Umbilical cord (tissue), 2 donors: Measurements from ENCODE around the gene APBB2. TPM values are rescaled to one million over a fixed set of nuclear protein-coding genes. Genes with fewer than 3 reads are reported as not detected.
"Not testable (repeated sequence)": the region's sequence is repeated elsewhere in the genome, so short reads cannot be mapped to it uniquely, and the experiment has no call there.

Experiments
- DNase-seq: peaks from one replicate; pipeline ENCODE4 v3.0.0-alpha.2; 2015; ENCODE audit warnings: low spot score
- total RNA-seq: library from RNA; depleted of rRNA; stranded (reverse); fragments of >200 nt; gene quantifications from one replicate; pipeline ENCODE4 v1.2.3, GENCODE V29; 2014; ENCODE audit warnings: low replicate concordance; ENCODE audit not compliant: insufficient read depth

Gene APBB2
- total RNA-seq, 1 donor from 2014 or later = 60.2 TPM

DNA sequence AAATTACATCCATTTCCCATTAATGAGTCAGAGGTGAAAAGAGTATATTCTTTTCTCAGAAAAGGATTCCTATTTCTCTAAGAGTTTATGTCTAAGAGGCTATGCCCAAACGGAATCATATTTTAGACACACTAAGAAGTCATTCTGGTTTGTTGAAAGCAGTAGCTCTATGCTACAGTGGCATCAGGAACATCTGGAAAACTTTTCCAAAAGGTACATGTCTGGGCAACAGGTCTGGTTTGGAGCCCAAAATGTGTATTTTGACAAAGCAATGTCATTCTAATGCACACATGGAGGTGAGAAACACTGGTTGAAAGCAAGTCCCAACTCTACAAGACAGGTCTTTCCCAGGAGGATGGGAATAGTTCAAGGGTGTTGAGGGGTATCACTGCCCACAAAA lies 56.1 kb downstream of the APBB2 start:
- DNase-seq = no peak

DNA sequence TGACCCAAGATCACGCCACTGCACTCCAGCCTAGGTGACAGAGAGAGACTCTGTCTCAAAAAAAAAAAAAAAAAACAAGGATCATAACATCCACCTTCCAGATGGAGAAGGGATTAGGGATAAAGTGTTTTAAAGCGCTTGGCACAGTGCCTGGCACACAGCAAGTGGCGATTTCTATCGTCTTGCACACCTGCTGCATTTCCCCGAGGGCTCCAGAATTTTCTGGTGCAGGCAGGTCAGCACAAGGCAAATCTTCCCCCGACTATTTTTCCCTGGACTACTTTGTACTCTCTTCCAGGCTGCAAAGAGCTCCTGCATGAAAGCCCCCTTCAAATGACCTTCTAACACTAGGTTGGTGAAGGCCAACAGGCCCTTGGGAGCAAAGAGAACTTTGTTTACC lies 57.3 kb downstream of the APBB2 start:
- no peak for DNase-seq

DNA sequence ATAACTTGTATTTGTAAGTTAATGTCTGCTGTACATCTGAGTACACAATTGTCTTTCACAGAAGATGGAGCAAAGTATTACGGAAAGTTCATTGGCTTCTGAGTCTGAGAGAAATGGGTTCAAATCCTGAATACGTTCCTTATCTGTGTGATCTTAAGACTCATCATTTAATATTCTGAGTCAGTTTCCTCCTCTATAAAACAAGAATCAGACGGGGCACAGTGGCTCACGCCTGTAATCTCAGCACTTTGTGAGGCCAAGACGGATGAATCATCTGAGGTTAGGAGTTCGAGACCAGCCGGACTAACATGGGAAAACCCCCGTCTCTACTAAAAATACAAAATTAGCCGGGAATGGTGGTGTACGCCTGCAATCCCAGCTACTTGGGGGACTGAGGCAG lies 57.8 kb downstream of the APBB2 start:
- DNase-seq = no peak

DNA sequence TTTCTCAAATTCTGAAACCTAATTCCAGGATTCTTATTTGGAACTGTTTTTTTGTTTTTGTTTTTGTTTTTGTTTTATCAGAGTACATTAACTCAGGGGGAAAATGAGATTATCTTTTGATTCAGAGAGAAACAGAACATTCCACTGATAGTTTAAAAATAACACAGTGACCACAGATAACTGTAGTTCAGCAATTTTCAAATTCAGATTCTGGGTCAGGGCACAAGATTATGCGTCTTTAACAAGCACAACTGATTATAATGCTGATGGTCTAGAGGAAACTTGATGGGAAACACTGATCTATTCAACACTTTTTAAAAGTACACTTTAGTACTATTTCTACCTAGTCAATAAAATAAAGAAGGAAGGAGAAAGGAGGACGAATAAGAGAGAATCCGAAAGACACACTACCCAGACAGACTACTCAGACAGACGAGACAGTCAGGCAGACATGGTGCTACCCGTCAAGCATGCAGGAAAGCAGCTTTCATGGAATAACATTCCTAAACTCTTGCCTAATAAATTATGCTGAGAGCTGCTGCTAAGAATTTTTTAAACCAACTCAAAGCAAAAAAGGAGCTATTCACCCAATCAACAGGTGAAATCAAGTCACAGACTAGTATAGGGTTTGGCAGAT lies 59.0 kb downstream of the APBB2 start:
- DNase-seq = peak; percentile 82

DNA sequence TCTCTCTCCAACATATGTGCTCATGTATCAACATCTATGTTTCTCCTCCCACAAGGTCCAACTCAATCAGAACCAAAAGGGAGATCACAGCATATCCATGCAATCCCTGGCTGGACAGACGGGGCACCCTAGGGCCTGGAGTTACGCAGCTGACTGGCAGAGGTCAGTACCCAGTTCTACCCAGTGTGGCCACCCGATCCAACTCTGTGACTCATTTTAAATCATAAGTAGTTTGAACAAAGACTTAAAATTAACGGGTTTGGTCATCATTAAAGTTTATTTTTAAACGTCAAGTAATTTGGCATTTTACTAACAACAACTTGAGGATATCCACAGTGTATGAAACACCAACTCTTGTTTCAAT lies 59.5 kb downstream of the APBB2 start:
- no peak for DNase-seq

DNA sequence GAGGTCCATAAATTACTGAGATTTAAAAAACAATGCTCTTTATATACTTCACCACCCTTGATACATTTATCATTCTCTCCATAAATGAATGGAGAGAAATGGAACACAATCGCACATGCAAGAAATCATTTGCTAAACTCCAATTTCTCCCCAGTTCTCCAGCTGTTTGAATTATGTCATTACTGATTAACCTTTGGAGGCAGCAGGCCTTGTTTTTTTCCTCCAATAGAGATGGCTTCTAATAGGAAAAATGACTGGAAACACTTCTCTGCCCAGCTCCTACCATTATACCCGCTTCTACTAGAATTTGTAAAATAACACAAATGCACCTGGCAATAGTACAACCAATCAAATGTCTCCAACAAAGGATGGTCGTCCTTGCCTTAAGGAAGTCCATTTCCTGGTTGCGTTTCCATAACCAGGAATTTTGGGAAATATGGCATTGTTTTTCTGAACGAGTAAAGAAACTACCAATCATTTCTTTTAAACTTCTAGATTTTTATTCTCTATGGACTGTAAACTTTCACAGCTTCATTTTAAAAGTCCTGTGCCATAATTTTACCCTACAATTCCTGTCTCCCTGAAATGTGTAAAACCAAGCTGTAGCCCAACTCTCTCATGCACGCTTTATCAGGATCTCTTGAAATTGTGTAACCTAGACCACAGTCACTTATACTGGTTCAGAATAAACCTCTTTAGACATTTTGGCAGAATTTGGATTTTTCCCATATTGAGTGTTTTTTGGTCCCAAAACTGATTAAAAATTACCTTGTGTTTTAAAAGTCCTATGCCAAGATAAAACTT lies 60.1 kb downstream of the APBB2 start:
- DNase-seq = no peak

DNA sequence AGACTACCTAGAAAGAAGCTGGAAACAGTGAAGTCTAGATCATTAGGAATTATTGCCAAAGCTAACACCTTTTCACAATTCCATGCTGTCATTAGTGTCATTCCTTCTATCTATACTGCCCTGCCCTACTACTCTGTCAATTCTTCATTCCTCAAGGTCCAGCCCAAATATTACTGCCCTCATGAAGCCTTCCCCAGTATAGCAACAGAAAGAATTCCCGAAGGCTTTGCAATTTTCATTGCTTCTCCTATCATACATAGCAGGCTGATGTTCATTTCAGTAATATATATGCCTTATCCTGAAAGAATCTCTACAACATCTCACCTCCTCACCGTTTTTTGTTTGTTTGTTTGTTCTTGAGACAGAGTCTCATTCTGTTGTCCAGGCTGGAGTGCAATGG lies 63.9 kb downstream of the APBB2 start:
- DNase-seq = no peak

DNA sequence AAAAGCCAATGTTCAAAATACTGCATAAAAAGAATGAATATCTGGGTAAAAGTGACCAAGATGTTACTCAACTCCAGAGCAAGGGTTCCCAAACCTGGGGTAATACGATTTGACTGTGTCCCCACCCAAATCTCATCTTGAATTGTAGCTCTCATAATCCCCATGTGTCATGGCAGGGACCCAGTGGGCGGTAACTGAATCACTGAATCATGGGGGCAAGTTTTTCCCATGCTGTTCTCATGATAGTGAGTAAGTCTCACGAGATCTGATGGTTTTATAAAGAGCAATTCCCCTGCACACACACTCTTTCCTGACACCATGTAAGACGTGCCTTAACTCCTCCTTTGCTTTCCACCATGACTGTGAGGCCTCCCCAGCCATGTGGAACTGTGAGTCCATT lies 64.8 kb downstream of the APBB2 start:
- not testable (repeated sequence) for DNase-seq

DNA sequence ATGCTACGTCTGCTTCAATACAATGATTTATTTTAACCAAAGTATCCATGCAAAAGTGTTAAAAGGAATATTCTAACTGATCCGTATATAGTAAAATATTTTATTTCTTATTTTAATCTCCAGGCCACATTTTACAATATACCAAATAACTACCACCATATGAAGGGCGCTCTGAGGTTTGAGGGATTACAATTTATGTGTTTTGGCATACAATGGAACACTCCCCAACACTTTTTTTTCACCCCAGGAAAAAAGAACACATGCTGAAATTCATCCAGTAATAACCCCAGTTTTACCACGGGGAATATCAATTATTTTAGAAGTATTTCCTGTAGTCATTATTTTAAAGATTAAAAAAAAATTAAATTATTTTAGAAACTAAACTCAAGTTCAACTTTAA lies 65.4 kb downstream of the APBB2 start:
- no peak for DNase-seq

DNA sequence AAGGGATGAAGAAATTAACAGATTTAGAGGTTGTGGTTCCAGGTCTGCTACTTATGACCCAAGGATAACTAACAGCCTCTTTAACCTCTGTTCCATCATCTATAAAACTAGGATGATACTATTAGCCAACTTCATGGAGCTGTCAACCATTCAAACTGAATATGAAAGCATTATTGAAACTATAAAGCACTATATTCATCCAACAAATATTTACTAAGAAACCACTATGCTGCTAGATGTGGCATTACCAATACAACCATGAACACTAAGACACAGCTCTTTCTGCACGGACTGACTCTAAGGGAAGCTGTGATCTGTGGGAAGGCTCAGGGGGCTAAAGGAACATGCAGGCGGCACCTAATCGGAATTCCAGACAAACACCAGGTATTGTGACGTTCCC lies 66.0 kb downstream of the APBB2 start:
- no peak for DNase-seq

DNA sequence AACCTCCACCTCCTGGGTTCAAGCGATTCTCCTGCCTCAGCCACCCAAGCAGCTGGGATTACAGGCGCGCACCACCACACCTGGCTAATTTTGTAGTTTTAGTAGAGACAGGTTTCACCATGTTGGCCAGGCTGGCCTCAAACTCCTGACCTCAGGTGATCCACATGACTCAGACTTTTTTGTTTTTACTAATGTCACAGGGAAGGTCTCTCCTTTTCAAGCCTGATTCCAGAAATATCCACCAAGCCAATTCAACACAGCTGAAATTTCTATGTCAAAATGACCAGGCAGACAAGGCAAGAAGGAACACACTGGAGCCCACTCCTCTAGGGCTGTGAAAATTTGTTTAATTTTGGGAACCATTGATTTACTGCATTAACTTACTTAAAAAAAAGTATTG lies 66.8 kb downstream of the APBB2 start:
- not testable (repeated sequence) for DNase-seq

DNA sequence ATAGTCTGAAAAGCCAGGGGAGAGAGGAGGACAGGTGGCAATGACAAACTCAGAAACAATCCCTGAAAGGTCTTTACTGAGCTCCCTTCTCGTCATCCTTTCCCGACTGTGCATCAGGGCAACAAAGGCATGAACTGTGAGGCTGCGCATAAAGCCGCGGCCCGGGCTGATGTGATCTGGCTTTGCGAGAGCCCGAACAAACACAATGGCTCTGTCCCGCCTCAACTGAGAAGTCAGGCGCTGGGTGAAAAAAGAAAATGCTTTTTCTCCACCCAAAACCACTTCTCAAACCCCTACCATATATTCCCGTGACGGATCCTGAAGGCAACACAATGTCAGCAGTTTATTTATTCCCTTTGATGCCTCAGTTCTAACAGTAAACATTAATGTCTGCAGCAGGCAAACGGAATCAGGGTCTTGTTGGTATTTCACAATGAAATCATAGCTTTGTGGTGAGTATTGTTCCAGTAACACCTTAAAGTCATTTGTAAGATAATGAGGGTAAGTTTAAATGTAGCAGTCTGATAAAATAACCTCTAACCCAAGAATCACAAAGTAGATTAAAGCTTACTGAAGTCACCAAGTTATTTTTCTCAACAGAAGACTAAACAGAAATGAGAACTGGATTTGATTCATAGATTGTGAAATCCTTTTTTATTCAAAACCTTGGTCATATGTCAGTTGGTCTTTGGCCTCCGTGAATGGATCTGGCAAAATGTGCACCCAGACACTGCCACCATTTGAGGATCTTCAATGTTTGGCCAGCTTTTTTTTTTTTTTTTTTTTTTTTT lies 67.4 kb downstream of the APBB2 start:
- DNase-seq = no peak

DNA sequence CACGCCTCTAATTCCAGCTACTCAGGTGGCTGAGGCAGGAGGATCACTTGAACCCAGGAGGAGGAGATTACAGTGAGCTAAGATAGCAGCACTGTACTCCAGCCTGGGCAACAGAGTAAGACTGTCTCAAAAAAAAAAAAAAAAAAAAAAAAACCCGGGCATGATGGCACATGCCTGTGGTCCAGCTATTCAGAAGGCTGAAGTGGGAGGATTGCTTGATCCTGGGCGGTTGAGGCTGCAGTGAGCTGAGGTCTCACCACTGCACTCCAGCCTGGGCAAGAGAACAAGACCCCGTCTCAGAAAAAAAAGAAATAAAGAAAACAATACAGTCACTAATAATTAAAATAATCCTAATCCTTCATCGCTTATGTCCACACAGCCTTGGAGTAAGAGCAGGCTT lies 68.1 kb downstream of the APBB2 start:
- DNase-seq = no peak

DNA sequence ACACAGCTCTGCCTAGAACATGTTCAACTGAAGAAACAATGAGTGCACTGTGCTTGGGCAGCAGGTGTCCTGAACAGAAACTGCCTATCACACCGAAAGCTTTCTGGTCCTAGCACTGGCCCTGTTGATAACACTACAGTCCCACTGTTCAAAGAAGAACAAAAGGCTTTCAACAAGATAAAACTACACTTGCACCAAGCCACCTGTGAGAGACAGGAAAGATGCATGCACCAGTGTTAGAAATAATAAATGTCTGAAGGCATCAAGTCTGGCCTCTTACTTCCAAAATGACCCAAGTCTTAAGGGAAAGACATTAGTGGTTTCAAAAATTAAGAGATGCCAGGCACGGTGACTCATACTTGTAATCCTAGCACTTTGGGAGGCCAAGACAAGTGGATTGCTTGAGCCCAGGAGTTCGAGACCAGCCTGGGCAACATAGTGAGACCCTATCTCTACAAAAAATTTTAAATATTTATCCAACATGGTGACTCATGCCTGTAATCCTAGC lies 68.7 kb downstream of the APBB2 start:
- no peak for DNase-seq

DNA sequence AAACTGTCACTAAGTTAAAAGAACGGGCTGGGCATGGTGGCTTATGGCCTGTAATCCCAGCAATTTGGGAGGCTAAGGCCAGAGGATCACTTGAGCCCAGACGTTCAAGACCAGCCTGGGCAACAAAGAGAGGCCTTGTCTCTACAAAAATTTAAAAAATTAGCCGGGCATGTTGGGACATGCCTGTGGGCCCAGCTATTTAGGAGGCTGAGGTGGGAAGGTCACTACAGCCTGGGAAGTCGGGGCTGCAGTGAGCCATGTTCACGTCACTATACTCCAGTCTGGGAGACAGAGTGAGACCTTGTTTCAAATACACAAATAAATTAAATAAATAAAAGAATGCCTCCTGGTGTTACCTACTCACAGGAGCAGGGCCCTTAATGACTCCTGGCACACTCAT lies 69.5 kb downstream of the APBB2 start:
- no peak for DNase-seq

DNA sequence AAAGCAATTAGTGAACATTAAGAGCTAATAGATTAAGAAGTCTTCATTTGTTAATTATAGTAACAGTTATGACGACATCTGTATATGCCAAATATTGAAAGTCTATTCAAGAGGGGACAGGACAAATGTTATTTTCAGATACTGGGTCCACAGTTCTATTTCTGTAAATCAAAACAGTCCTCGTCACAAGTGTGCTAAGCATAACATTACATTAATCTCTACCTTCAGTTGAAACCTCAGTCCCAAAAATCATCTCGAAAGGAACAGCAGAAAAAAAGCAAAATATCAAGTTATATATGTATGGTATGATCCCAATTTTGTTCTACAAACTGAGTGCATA lies 70.3 kb downstream of the APBB2 start:
- no peak for DNase-seq

DNA sequence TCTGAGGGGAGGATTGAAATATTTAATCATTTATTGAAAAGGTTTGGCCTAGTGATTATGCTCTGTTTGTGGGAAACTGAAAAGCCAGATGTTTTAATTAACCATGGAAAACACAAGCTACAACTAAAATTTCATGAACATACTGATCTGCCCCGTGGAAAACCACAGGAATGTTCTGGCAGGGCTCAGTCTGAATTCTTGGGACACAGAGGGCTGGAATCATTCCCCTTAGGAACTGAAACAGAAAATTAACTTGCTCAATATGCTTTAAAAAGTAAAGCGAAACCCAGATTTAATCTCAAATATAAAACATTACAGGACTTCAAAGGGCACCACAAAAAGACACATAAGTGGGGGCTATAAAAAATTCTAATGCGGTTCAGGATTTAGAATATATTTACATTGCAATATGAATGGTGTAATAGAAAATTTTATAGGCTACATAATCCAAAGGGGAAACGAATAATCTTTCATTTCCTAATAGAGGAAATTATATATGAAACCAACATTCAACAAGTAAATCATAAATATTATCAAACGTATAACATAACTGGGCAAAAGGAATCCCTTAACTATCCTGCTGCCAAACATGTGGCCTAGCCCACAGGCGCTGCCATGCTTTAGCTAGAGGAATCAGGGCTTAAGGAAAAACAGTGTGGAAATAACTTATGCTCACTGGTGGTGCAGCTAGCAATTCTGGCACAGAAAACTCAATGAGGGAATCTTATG lies 70.9 kb downstream of the APBB2 start:
- DNase-seq = peak; percentile 92

DNA sequence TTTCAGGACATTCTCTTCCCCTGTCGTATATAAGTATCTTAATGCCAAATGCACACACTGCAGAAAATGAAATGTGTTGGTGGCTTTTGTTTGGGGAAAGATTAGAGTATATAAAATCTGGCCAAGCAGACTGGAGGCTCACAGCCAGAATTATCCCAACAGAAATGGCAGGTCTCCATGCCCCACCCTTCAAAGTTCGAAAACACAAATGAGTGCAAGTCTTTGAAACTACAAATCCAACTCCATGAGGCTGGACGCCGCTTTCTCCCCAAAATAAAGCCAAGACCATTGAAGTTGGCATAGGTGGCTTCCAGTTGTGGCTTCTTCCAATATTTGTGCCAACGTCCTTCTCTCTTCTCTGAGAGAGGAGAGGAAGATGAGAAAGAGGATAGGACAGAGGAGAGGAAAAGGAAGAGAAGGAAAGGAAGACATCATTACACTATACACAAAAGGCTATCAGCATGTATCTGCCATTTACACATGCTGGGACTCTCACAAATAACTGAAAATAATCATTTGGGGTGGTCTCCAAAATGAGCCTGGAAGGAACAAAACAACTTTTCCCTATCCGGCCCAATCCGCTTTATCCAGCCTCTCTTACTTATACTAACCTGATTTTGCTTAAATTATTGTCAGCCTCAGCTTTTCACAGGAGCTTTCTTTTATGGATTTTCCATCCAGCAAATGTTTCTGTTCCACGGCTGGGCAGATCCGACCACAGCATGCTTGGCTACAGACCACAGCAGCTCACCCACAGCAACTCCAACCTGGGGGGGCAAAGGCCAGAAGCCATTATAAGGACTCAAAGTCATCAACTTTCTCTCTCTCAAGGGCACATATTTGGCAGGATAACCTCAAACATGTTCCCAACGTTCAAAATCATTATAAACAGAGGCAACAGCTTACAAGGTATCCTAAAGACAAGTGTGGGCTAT lies 71.7 kb downstream of the APBB2 start:
- DNase-seq = peak; percentile 72

DNA sequence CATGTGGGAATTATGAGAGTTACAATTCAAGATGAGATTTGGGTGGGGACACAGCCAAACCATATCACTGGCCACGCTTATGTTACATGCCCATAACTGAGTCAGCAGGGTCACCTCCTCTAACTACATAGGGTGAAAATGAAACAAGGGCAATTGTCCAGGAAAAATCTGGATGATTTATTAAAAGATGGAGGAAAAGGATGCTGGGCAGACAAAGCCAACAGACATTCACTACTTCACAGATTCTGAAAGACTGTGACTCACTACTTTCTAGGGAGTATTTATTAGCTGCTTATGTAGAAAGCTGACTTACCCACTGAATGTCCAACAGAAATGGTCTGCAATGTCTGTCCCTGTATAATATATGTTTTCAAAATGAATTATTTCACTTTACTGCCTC lies 72.4 kb downstream of the APBB2 start:
- DNase-seq = peak; percentile 81

DNA sequence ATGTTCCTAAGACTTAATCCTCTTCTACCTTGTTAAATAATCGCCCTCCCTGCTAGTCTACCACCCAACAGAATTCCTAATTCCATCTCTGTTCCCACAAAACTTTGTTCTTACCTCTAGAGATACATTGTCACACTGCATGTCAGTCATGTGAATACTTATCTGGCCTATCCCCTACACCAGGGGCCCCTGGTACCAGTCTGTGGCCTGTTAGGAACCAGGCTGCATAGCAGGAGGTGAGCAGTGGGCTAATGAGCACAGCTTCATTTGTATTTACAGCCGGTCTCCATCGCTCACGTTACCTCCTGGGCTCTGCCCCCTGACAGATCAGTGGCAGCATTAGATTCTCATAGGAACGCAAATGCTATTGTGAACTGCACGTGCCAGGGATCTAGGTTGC lies 73.9 kb downstream of the APBB2 start:
- no peak for DNase-seq

DNA sequence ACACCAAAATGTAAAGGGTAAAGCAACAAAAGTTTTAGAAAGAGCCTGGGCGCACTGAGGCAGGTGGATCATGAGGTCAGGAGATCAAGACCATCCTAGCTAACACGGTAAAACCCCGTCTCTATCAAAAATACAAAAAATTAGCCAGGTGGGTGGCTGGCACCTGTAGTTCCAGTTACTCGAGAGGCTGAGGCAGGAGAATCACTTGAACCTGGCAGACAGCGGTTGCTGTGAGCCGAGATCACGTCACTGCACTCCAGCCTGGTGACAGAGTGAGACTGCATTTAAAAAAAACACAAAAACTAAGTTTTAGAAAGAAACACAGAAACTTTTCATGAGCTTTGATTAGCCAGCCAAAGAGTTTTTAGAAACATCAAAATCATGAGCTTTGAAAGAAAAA lies 76.5 kb downstream of the APBB2 start:
- no peak for DNase-seq
